Fibroblast of gingiva (primary cell): ENCODE measurements around the gene SWI5.

Source experiments
- DNase-seq: peaks from one replicate; pipeline ENCODE4 v3.0.0-alpha.2; 2011; ENCODE audit warnings: low read depth

SWI5 gene

GRCh38 chr9:128321343-128321742, 45.3 kb downstream of the SWI5 start:
- no peak for DNase-seq

GRCh38 chr9:128321879-128322403, 45.9 kb downstream of the SWI5 start:
- DNase-seq, result no peak

DNA sequence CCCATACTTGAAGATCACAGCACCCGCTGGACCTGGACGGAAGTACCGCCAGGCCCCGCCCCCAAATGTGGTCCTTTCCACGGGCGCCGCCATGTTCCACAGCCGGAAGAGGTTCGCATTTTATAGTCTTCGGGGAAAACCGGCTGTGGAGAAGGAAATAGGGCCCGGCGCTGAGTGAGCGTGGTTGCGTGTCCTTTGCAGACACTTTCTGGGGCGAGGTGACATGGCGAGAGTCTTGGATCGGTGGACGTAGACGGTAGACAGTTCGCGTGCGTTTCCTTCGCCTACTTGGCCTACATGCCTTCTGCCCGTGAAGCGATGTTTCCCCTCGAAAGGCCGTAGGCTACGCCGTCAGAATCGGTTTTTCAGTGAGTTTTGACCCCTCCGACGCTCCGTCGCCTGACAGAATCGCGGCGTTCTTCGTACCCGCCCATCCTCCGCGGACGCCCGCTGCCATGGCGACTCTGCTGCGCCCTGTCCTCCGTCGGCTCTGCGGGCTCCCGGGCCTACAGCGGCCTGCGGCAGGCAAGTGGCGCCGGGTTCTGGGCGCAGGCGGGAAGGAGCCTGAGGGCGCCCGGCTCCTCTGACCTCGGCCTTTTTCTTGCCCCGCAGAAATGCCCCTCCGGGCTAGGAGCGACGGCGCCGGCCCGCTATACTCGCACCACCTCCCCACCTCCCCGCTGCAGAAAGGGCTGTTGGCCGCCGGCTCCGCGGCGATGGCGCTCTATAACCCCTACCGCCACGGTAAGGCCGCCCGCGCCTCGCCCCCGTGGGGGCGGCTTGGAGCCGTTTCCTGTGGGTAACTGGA, 46.5 kb downstream of the SWI5 start, which contains the start of the genes COQ4 and TRUB2:
Gene COQ4, plus strand, starts transcription at position 436 of the 808 bp plus-strand sequence. Its CDS starts 20 bp downstream, at position 456.
Gene TRUB2, minus strand, starts transcription at position 44 of the 808 bp plus-strand sequence. Its CDS starts 39 bp downstream, at position 5.
- peak; percentile 93 for DNase-seq

DNA sequence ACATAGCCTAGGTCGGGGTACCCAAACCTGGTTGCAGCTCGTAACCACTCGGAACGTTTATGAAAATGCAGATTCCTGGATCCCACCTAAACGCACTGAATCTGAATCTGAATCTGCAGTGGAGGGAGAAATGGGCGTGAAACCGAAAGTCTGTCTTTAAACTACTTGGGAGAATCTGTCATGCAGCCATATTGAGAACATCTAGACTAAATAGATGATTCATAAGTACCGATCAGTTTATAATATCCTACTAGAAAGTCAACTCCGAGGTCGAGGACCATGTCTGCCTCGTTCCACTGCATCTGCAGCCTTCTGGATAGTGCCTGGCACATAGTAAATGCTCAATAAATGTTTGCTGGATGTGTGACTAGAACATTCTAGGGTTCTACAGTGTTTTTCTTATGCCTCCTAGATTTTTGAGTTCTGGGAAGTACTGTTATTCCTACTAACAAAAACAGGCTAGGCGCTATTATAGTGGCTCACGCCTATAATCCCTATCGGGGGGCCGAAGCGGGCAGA, 47.2 kb downstream of the SWI5 start:
- DNase-seq, result no peak

DNA sequence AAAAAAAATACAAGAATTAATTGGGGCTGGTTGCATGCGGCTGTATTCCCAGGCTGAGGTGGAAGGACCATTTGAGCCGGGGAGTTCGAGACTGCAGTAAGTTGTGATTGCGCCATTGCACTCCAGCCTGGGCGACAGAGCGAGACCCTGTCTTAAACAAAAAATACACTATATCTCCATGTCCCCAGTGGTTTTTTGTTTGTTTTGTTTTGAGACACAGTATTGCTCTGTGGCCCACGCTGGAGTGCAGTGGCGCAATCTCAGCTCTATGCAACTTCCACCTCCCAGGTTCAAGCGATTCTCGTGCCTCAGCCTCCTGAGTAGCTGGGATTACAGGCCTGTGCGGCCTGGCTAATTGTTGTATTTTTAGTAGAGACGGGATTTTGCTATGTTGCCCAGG, 47.7 kb downstream of the SWI5 start:
- DNase-seq, result no peak

GRCh38 chr9:128324401-128324800, 48.3 kb downstream of the SWI5 start:
- DNase-seq, result no peak

GRCh38 chr9:128325629-128326028, 49.6 kb downstream of the SWI5 start:
- no peak for DNase-seq

- DNase-seq, result no peak
Observed at GRCh38 chr9:128333451-128333869, 57.4 kb downstream of the SWI5 start.

DNA sequence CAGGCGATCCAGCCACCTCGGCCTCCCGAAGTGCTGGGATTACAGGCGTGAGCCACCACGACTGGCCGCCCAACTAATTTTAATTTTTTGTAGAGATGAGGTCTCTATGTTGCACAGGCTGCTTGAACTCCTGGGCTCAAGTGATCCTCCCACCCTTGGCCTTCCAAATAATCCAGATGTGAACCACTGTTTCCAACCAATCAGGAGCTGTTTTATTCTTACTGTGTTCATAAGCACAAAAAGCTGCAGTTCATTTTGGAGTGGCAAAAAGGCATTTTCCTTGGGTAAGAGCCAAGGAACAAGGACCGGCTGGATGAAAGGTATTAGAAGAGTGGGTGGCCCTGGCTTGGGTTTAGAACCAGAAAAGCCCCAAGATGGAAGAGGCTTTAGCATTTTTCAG, 59.1 kb downstream of the SWI5 start:
- no peak for DNase-seq

GRCh38 chr9:128335914-128336313, 59.8 kb downstream of the SWI5 start:
- no peak for DNase-seq

- no peak for DNase-seq
Observed at GRCh38 chr9:128337936-128338335, 61.9 kb downstream of the SWI5 start.
